Calu3 (cell line): ENCODE data around the gene SLC45A1. TPM values are rescaled to one million over a fixed set of nuclear protein-coding genes. Genes with fewer than 3 reads are reported as not detected.

Experiments used
- BruUV-seq: library from RNA; stranded (reverse); fragments of 400-500 nt; replicated peaks from 2 replicates; lab custom pipeline; 2021; lab: Mats Ljungman, UMichigan
- CTCF ChIA-PET: fragments of 300-600 bp; sonication (Branson Sonifier 250); formaldehyde crosslinking; loops from one replicate; lab custom pipeline; 2022; ENCODE audit warnings: antibody characterized with exemption; lab: Charles Lee
- DNase-seq: peaks from one replicate; pipeline ENCODE4 v3.0.0; 2022
- H3K27ac Mint-ChIP-seq: one replicate; pipeline ENCODE4 v1.8.0; 2022; ENCODE audit warnings: mixed read lengths; ENCODE audit not compliant: unreplicated experiment
- H3K27me3 Mint-ChIP-seq: one replicate; pipeline ENCODE4 v1.8.0; 2022; ENCODE audit warnings: mixed read lengths; ENCODE audit not compliant: unreplicated experiment
- H3K36me3 Mint-ChIP-seq: one replicate; pipeline ENCODE4 v1.8.0; 2022; ENCODE audit warnings: mild to moderate bottlenecking, moderate library complexity, mixed read lengths; ENCODE audit not compliant: insufficient read depth, unreplicated experiment
- H3K4me1 Mint-ChIP-seq: one replicate; pipeline ENCODE4 v1.8.0; 2022; ENCODE audit warnings: mild to moderate bottlenecking, low read depth, mixed read lengths; ENCODE audit not compliant: unreplicated experiment
- H3K4me3 Mint-ChIP-seq: one replicate; pipeline ENCODE4 v1.8.0; 2022; ENCODE audit warnings: mild to moderate bottlenecking, low read depth, moderate library complexity, mixed read lengths; ENCODE audit not compliant: unreplicated experiment
- H3K9me3 Mint-ChIP-seq: one replicate; pipeline ENCODE4 v1.8.0; 2022; ENCODE audit warnings: low read depth, mixed read lengths; ENCODE audit not compliant: unreplicated experiment
- CTCF ChIP-seq: fragments of 200-600 bp; IDR thresholded peaks from one replicate; pipeline ENCODE4 v1.8.0; 2022; ENCODE audit warnings: antibody characterized with exemption; ENCODE audit not compliant: unreplicated experiment
- intact Hi-C: fragments of 100-400 bp; cut with micrococcal nuclease; formaldehyde crosslinking; loops from one replicate; pipeline ENCODE4 v1.10.0; 2022; ENCODE audit not compliant: unreplicated experiment
- total RNA-seq: library from RNA; stranded (reverse); gene quantifications from 2 replicates; pipeline ENCODE4 v1.2.3, GENCODE V29; 2022

Gene SLC45A1
- total RNA-seq, 1 experiment from 2014 or later: 0.73 TPM

GRCh38 chr1:8324176-8324810 is 6.4 kb downstream of the SLC45A1 start:
- DNase-seq: no peak
- intact Hi-C loops: no loop called here
- no peak for TF ChIP-seq CTCF
- CTCF ChIA-PET: no interaction called here
- H3K27me3 Mint-ChIP-seq: no peaks in the 10 kb centered on the region
- no TSS peak for BruUV-seq
- no peak overlapping the region for H3K4me3 Mint-ChIP-seq
- no peaks in the 10 kb centered on the region for H3K9me3 Mint-ChIP-seq
- H3K4me1 Mint-ChIP-seq: no peaks in the 10 kb centered on the region
- no peaks in the 10 kb centered on the region for H3K36me3 Mint-ChIP-seq
- H3K27ac Mint-ChIP-seq: no peak overlapping the region

GRCh38 chr1:8325771-8326170 is 7.9 kb downstream of the SLC45A1 start:
- no peaks in the 10 kb centered on the region for H3K27me3 Mint-ChIP-seq
- H3K27ac Mint-ChIP-seq: no peak overlapping the region
- H3K9me3 Mint-ChIP-seq: no peaks in the 10 kb centered on the region
- BruUV-seq: no TSS peak
- no peak for TF ChIP-seq CTCF
- DNase-seq: no peak
- H3K36me3 Mint-ChIP-seq: no peaks in the 10 kb centered on the region
- no peaks in the 10 kb centered on the region for H3K4me1 Mint-ChIP-seq
- CTCF ChIA-PET: no interaction called here
- H3K4me3 Mint-ChIP-seq: no peak overlapping the region
- intact Hi-C loops: no loop called here

GRCh38 chr1:8326265-8326664 is 8.4 kb downstream of the SLC45A1 start:
- CTCF ChIA-PET: no interaction called here
- no peaks in the 10 kb centered on the region for H3K9me3 Mint-ChIP-seq
- H3K4me1 Mint-ChIP-seq: no peaks in the 10 kb centered on the region
- H3K27ac Mint-ChIP-seq: no peak overlapping the region
- intact Hi-C loops: no loop called here
- H3K36me3 Mint-ChIP-seq: no peaks in the 10 kb centered on the region
- BruUV-seq: no TSS peak
- no peak for DNase-seq
- H3K4me3 Mint-ChIP-seq: no peak overlapping the region
- H3K27me3 Mint-ChIP-seq: no peaks in the 10 kb centered on the region
- no peak for TF ChIP-seq CTCF

GRCh38 chr1:8328271-8328670 is 10.4 kb downstream of the SLC45A1 start:
- no peak for DNase-seq
- Mint-ChIP-seq H3K9me3 (no peaks in the 10 kb centered on the region), H3K4me3 (no peak overlapping the region), H3K27me3 (no peaks in the 10 kb centered on the region), H3K27ac (no peak overlapping the region), H3K36me3 (no peaks in the 10 kb centered on the region), H3K4me1 (no peaks in the 10 kb centered on the region)
- BruUV-seq: no TSS peak
- CTCF ChIA-PET: no interaction called here
- TF ChIP-seq CTCF: no peak
- intact Hi-C loops: no loop called here
